ENCODE results near the gene FAM120C. TPM values are rescaled to one million over a fixed set of nuclear protein-coding genes. Genes with fewer than 3 reads are reported as not detected.

FAM120C gene
- polyA plus RNA-seq, 3 donors, result 1.7 to 2.6 (median 1.8) TPM

GRCh38 chrX:54076903-54077302, 106.2 kb downstream of the FAM120C start:
- Histone ChIP-seq H3K9ac (ENCODE audit: insufficient read depth, low read length, poor library complexity, severe bottlenecking) (no peak overlapping the region), H3K4me3 (replicated peaks in 1 of 3; ENCODE audit: low read depth in 2 of 3, low read length in 3 of 3) (no peak overlapping the region), H2AFZ (ENCODE audit: insufficient read depth, low read depth, low read length, poor library complexity, severe bottlenecking) (no peak overlapping the region), H3K27ac (ENCODE audit: low read depth in 1 of 2, low read length in 2 of 2) (no peak overlapping the region), H3K4me2 (replicated peaks; ENCODE audit: extremely low read depth, low read length, poor library complexity, severe bottlenecking) (no peak overlapping the region), H3K27me3 (ENCODE audit: control insufficient read depth in 2 of 2, insufficient read depth in 2 of 2, low read length in 2 of 2) (no peaks in the 10 kb centered on the region), H3K9me3 (replicated peaks in 1 of 2; ENCODE audit: control insufficient read depth in 1 of 2, insufficient read depth in 1 of 2, low read length in 2 of 2) (no peaks in the 10 kb centered on the region), H3K79me2 (ENCODE audit: insufficient read depth, low read length) (no peaks in the 10 kb centered on the region), H3K4me1 (ENCODE audit: control insufficient read depth in 1 of 2, insufficient read depth in 2 of 2, low read length in 2 of 2) (no peaks in the 10 kb centered on the region), H3K36me3 (replicated peaks in 1 of 2; ENCODE audit: control insufficient read depth in 1 of 2, insufficient read depth in 2 of 2, low read length in 2 of 2) (no peaks in the 10 kb centered on the region), H4K20me1 (ENCODE audit: insufficient read depth, low read length) (no peaks in the 10 kb centered on the region)
- DNase-seq, result no peak
- peaks cover 0 to 3% (median 0%) of the 10 kb centered on the region in 3 donors for H3K27me3 Mint-ChIP-seq (ENCODE audit: low read depth in 3 of 3)
- WGBS (ENCODE audit: insufficient coverage), result no CpG with 5 or more reads among the region's 2 CpGs
- H3K4me3 Mint-ChIP-seq, result no peak overlapping the region
- H3K27ac Mint-ChIP-seq, result no peak overlapping the region
- H3K4me1 Mint-ChIP-seq, result no peaks in the 10 kb centered on the region
- intact Hi-C loops (cut with micrococcal nuclease), result no loop called here
- H3K36me3 Mint-ChIP-seq, result peaks cover 4 to 5% of the 10 kb centered on the region in 2 donors
- H3K9me3 Mint-ChIP-seq, result peaks cover 0 to 3% (median 0%) of the 10 kb centered on the region in 7 donors
- TF ChIP-seq CTCF (IDR thresholded peaks at IDR 0.05), result no peak

GRCh38 chrX:54074826-54075225, 108.2 kb downstream of the FAM120C start:
- TF ChIP-seq CTCF (IDR thresholded peaks at IDR 0.05), result no peak
- no peaks in the 10 kb centered on the region for H3K27me3 Mint-ChIP-seq (ENCODE audit: low read depth in 3 of 3)
- H3K4me1 ChIP-seq (ENCODE audit: control insufficient read depth in 1 of 2, insufficient read depth in 2 of 2, low read length in 2 of 2), result no peaks in the 10 kb centered on the region
- H3K9ac ChIP-seq (ENCODE audit: insufficient read depth, low read length, poor library complexity, severe bottlenecking), result no peak overlapping the region
- no peaks in the 10 kb centered on the region for H3K79me2 ChIP-seq (ENCODE audit: insufficient read depth, low read length)
- peaks cover 0 to 3% (median 0%) of the 10 kb centered on the region in 7 donors for H3K9me3 Mint-ChIP-seq
- H3K36me3 ChIP-seq (replicated peaks in 1 of 2; ENCODE audit: control insufficient read depth in 1 of 2, insufficient read depth in 2 of 2, low read length in 2 of 2), result no peaks in the 10 kb centered on the region
- H4K20me1 ChIP-seq (ENCODE audit: insufficient read depth, low read length), result no peaks in the 10 kb centered on the region
- H2AFZ ChIP-seq (ENCODE audit: insufficient read depth, low read depth, low read length, poor library complexity, severe bottlenecking), result no peak overlapping the region
- no peaks in the 10 kb centered on the region for H3K9me3 ChIP-seq (replicated peaks in 1 of 2; ENCODE audit: control insufficient read depth in 1 of 2, insufficient read depth in 1 of 2, low read length in 2 of 2)
- intact Hi-C loops (cut with micrococcal nuclease), result no loop called here
- no peak overlapping the region for H3K27ac ChIP-seq (ENCODE audit: low read depth in 1 of 2, low read length in 2 of 2)
- no peaks in the 10 kb centered on the region for H3K4me1 Mint-ChIP-seq
- H3K4me3 Mint-ChIP-seq, result no peak overlapping the region
- H3K4me3 ChIP-seq (replicated peaks in 1 of 3; ENCODE audit: low read depth in 2 of 3, low read length in 3 of 3), result no peak overlapping the region
- H3K36me3 Mint-ChIP-seq, result peaks cover 2 to 4% of the 10 kb centered on the region in 2 donors
- WGBS (ENCODE audit: insufficient coverage), result no CpG with 5 or more reads among the region's 6 CpGs
- no peak overlapping the region for H3K4me2 ChIP-seq (replicated peaks; ENCODE audit: extremely low read depth, low read length, poor library complexity, severe bottlenecking)
- DNase-seq, result no peak
- no peak overlapping the region for H3K27ac Mint-ChIP-seq
- peaks cover 0 to 2% of the 10 kb centered on the region in 2 donors for H3K27me3 ChIP-seq (ENCODE audit: control insufficient read depth in 2 of 2, insufficient read depth in 2 of 2, low read length in 2 of 2)

Data from CD14-positive monocyte (primary cell).